WTC11 (cell line): ENCODE data around the gene CENPT. TPM values are rescaled to one million over a fixed set of nuclear protein-coding genes. Genes with fewer than 3 reads are reported as not detected.

Experiments used
- ATAC-seq: fragments of 200-7000 bp; cut with Tn5 transposase; 2 replicates; pipeline ENCODE4 v1.10.0; 2021; ENCODE audit warnings: mild to moderate bottlenecking, moderate library complexity
- CTCF ChIA-PET: fragments of 300-600 bp; sonication (Branson Sonifier 250); formaldehyde crosslinking; loops from one replicate; lab custom pipeline; 2021; ENCODE audit warnings: antibody characterized with exemption; lab: Charles Lee
- POLR2A ChIA-PET: fragments of 350-600 bp; sonication (Branson Sonifier 250); formaldehyde crosslinking; loops from one replicate; lab custom pipeline; 2021; ENCODE audit warnings: antibody characterized with exemption; lab: Charles Lee
- DNase-seq: peaks from one replicate; pipeline ENCODE4 v3.0.0; 2021; ENCODE audit warnings: low spot score
- H3K27ac Mint-ChIP-seq: 2 replicates; pipeline ENCODE4 v1.8.0; 2021; ENCODE audit warnings: mixed read lengths
- H3K27me3 Mint-ChIP-seq: 2 replicates; pipeline ENCODE4 v1.8.0; 2021; ENCODE audit warnings: low read depth, mild to moderate bottlenecking, moderate library complexity, mixed read lengths
- H3K36me3 Mint-ChIP-seq: 2 replicates; pipeline ENCODE4 v1.8.0; 2021; ENCODE audit warnings: mixed read lengths
- H3K4me1 Mint-ChIP-seq: 2 replicates; pipeline ENCODE4 v1.8.0; 2022; ENCODE audit warnings: mixed read lengths
- H3K4me3 Mint-ChIP-seq: 2 replicates; pipeline ENCODE4 v1.8.0; 2021; ENCODE audit warnings: mild to moderate bottlenecking, moderate library complexity, mixed read lengths
- H3K9me3 Mint-ChIP-seq: 2 replicates; pipeline ENCODE4 v1.8.0; 2021; ENCODE audit warnings: mixed read lengths
- ARID4B ChIP-seq: sonication (generic); formaldehyde crosslinking; IDR thresholded peaks from 2 replicates; pipeline ENCODE4 v1.8.0; 2023; ENCODE audit warnings: missing genetic modification reagents, mild to moderate bottlenecking, borderline replicate concordance
- CBFB ChIP-seq: sonication (generic); formaldehyde crosslinking; IDR thresholded peaks from 2 replicates; pipeline ENCODE4 v1.8.1; 2022; ENCODE audit warnings: mild to moderate bottlenecking, low read depth, missing genetic modification reagents
- E2F1 ChIP-seq: sonication (generic); formaldehyde crosslinking; IDR thresholded peaks from 2 replicates; pipeline ENCODE4 v1.8.0; 2022; ENCODE audit warnings: mild to moderate bottlenecking, missing genetic modification reagents
- NFATC4 ChIP-seq: fragments of 250-450 bp; sonication (Bioruptor Pico); IDR thresholded peaks from 2 replicates; pipeline ENCODE4 v1.9.0; 2021; ENCODE audit warnings: mild to moderate bottlenecking
- PRRX2 ChIP-seq: fragments of 250-450 bp; sonication (Bioruptor Pico); IDR thresholded peaks from 2 replicates; pipeline ENCODE4 v1.8.0; 2021; ENCODE audit warnings: mild to moderate bottlenecking
- RELA ChIP-seq: sonication (generic); formaldehyde crosslinking; IDR thresholded peaks from 2 replicates; pipeline ENCODE4 v1.8.1; 2022; ENCODE audit warnings: missing genetic modification reagents, mild to moderate bottlenecking, borderline replicate concordance
- SMAD4 ChIP-seq: sonication (generic); formaldehyde crosslinking; IDR thresholded peaks from 2 replicates; pipeline ENCODE4 v1.8.0; 2022; ENCODE audit warnings: mild to moderate bottlenecking, missing genetic modification reagents
- SOX15 ChIP-seq: fragments of 250-450 bp; sonication (Bioruptor Pico); IDR thresholded peaks from 2 replicates; pipeline ENCODE4 v1.9.0; 2021; ENCODE audit warnings: mild to moderate bottlenecking
- STAT6 ChIP-seq: sonication (generic); formaldehyde crosslinking; conservative IDR thresholded peaks from 2 replicates; pipeline ENCODE4 v1.8.1; 2023; ENCODE audit warnings: mild to moderate bottlenecking, low read depth, missing genetic modification reagents, moderate library complexity
- TCF7 ChIP-seq: sonication (generic); formaldehyde crosslinking; IDR thresholded peaks from 2 replicates; pipeline ENCODE4 v1.8.0; 2022; ENCODE audit warnings: mild to moderate bottlenecking, low read depth, missing genetic modification reagents, moderate library complexity
- TP53 ChIP-seq: sonication (generic); formaldehyde crosslinking; IDR thresholded peaks from 2 replicates; pipeline ENCODE4 v1.8.1; 2023; ENCODE audit warnings: mild to moderate bottlenecking, missing genetic modification reagents
- ZMAT4 ChIP-seq: fragments of 250-450 bp; sonication (Bioruptor Pico); IDR thresholded peaks from 2 replicates; pipeline ENCODE4 v1.9.0; 2021; ENCODE audit warnings: mild to moderate bottlenecking
- ZNF423 ChIP-seq: fragments of 250-450 bp; sonication (Bioruptor Pico); IDR thresholded peaks from 2 replicates; pipeline ENCODE4 v2.1.2; 2022; ENCODE audit warnings: mild to moderate bottlenecking, moderate library complexity
- ZNF425 ChIP-seq: fragments of 250-450 bp; sonication (Bioruptor Pico); conservative IDR thresholded peaks from 2 replicates; pipeline ENCODE4 v1.9.0; 2021; ENCODE audit warnings: mild to moderate bottlenecking
- total RNA-seq: library from RNA; stranded (reverse); gene quantifications from 3 replicates; pipeline ENCODE4 v1.2.3, GENCODE V29; 2021
- TF ChIP-seq, protein P1 (sequence below): fragments of 250-450 bp; sonication (Bioruptor Pico); IDR thresholded peaks from 2 replicates; pipeline ENCODE4 v1.9.0; 2021; ENCODE audit warnings: moderate library complexity, mild to moderate bottlenecking, inconsistent platforms, borderline replicate concordance
- TF ChIP-seq, protein P2 (sequence below): sonication (generic); formaldehyde crosslinking; IDR thresholded peaks from 2 replicates; pipeline ENCODE4 v1.8.0; 2022; ENCODE audit warnings: mild to moderate bottlenecking, missing genetic modification reagents
- TF ChIP-seq, protein P3 (sequence below): sonication (generic); formaldehyde crosslinking; IDR thresholded peaks from 2 replicates; pipeline ENCODE4 v1.8.1; 2022; ENCODE audit warnings: mild to moderate bottlenecking, moderate library complexity, missing genetic modification reagents
- TF ChIP-seq, protein P4 (sequence below): sonication (generic); formaldehyde crosslinking; IDR thresholded peaks from 2 replicates; pipeline ENCODE4 v1.8.1; 2022; ENCODE audit warnings: low read depth, mild to moderate bottlenecking, moderate library complexity, missing genetic modification reagents, borderline replicate concordance

Gene CENPT
- total RNA-seq, 1 experiment from 2014 or later, result 58.3 TPM

DNA sequence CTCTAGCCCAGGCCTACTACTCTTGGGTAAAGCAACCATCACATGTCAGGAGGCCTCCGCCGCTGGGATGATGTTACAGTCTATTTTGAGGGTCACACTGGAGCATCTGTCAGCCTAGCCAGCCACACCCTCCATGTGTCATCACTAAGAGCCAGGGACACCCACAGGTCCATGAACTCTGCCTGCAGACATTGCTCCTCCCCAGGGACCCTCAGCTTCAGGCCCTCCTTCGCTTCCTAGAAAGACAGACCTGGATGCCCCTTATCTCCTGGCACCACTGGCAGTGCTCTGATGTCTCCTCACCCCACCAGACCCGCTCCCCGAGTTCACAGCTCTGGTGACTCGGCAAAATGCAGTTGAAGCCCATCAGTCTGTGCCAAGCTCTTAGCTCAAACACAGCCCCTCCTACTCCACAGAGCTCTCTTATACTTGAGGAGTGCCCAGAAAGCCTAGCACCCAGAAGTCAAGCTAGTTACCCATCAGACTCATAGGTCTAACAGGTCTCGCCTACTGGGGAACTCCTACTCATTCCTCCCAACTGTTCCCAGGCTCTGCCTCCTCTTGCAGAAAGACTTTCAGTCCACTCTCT is 47.1 kb downstream of the CENPT start (continued):
- TF ChIP-seq ARID4B (no peak), ZMAT4 (no peak), RELA (CRISPR knock-in tag) (no peak), TCF7 (CRISPR knock-in tag) (no peak), SOX15 (CRISPR knock-in tag) (no peak), ZNF425 (CRISPR knock-in tag) (no peak), CBFB (no peak), NFATC4 (CRISPR knock-in tag) (no peak)
- TF ChIP-seq, protein P1, sequence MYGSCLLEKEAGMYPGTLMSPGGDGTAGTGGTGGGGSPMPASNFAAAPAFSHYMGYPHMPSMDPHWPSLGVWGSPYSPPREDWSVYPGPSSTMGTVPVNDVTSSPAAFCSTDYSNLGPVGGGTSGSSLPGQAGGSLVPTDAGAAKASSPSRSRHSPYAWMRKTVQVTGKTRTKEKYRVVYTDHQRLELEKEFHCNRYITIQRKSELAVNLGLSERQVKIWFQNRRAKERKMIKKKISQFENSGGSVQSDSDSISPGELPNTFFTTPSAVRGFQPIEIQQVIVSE (CRISPR knock-in tag), result no peak

GRCh38 chr16:67796099-67796718 is 51.3 kb downstream of the CENPT start:
- no peak for ATAC-seq
- no peak overlapping the region for H3K27ac Mint-ChIP-seq
- TF ChIP-seq, protein P2, sequence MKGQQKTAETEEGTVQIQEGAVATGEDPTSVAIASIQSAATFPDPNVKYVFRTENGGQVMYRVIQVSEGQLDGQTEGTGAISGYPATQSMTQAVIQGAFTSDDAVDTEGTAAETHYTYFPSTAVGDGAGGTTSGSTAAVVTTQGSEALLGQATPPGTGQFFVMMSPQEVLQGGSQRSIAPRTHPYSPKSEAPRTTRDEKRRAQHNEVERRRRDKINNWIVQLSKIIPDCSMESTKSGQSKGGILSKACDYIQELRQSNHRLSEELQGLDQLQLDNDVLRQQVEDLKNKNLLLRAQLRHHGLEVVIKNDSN (CRISPR knock-in tag), result no peak
- TF ChIP-seq, protein P3, sequence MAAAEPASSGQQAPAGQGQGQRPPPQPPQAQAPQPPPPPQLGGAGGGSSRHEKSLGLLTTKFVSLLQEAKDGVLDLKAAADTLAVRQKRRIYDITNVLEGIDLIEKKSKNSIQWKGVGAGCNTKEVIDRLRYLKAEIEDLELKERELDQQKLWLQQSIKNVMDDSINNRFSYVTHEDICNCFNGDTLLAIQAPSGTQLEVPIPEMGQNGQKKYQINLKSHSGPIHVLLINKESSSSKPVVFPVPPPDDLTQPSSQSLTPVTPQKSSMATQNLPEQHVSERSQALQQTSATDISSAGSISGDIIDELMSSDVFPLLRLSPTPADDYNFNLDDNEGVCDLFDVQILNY (CRISPR knock-in tag), result no peak
- no peak for TF ChIP-seq TP53 (CRISPR knock-in tag)
- no peak for TF ChIP-seq PRRX2
- TF ChIP-seq, protein P4, sequence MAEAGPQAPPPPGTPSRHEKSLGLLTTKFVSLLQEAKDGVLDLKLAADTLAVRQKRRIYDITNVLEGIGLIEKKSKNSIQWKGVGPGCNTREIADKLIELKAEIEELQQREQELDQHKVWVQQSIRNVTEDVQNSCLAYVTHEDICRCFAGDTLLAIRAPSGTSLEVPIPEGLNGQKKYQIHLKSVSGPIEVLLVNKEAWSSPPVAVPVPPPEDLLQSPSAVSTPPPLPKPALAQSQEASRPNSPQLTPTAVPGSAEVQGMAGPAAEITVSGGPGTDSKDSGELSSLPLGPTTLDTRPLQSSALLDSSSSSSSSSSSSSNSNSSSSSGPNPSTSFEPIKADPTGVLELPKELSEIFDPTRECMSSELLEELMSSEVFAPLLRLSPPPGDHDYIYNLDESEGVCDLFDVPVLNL (CRISPR knock-in tag), result no peak
- TF ChIP-seq E2F1 (CRISPR knock-in tag), result no peak
- TF ChIP-seq SMAD4 (CRISPR knock-in tag), result no peak
- TF ChIP-seq ZNF423 (CRISPR knock-in tag), result no peak
- TF ChIP-seq STAT6 (CRISPR knock-in tag), result no peak
- no peaks in the 10 kb centered on the region for H3K27me3 Mint-ChIP-seq
- ChIA-PET POLR2A (interaction anchor here (0.7 kb wide), 1 partner anchor 15 kb away, joined by 3 read pairs; no protein-coding TSS in a partner anchor), CTCF (interaction anchor here (2.8 kb wide), 1 partner anchor 20 kb away, joined by 11 read pairs; no protein-coding TSS in a partner anchor)
- H3K36me3 Mint-ChIP-seq, result peaks cover 14% of the 10 kb centered on the region
- no peaks in the 10 kb centered on the region for H3K4me1 Mint-ChIP-seq
- DNase-seq, result no peak
- no peak overlapping the region for H3K4me3 Mint-ChIP-seq
- H3K9me3 Mint-ChIP-seq, result no peaks in the 10 kb centered on the region
